H1 (cell line): ENCODE data around the gene TBC1D24. TPM values are rescaled to one million over a fixed set of nuclear protein-coding genes. Genes with fewer than 3 reads are reported as not detected.

Experiments used
- CTCF ChIA-PET: fragments of 300-600 bp; sonication (Branson Sonifier 250); formaldehyde crosslinking; loops from one replicate; lab custom pipeline; 2021; ENCODE audit not compliant: partially characterized antibody; lab: Charles Lee
- POLR2A ChIA-PET: fragments of 300-600 bp; sonication (Branson Sonifier 250); formaldehyde crosslinking; loops from one replicate; lab custom pipeline; 2021; ENCODE audit warnings: inconsistent platforms; ENCODE audit not compliant: partially characterized antibody; lab: Charles Lee
- DNase-seq, 2 experiments: peaks; one replicate each; pipeline versions ENCODE4 v3.0.0 to v3.0.0-alpha.2; 2010 to 2022; ENCODE audit warnings: low spot score in 2 of 2, low read depth in 1 of 2, mixed read lengths in 1 of 2
- FAIRE-seq: peaks from 2 replicates; lab custom pipeline; 2011; peaks lifted over from hg19 to GRCh38; lab: Jason Lieb, UNC
- H2AFZ ChIP-seq: 2 replicates; pipeline ENCODE4 v1.8.1; 2012; ENCODE audit warnings: low read length, inconsistent platforms
- H2AK5ac ChIP-seq: 2 replicates; pipeline ENCODE4 v1.6.1; 2013; ENCODE audit warnings: low read depth, low read length
- H2BK120ac ChIP-seq: replicated peaks from 2 replicates; pipeline ENCODE3; 2013; ENCODE audit warnings: low read depth, low read length, inconsistent platforms
- H2BK12ac ChIP-seq: 2 replicates; pipeline ENCODE4 v1.6.1; 2013; ENCODE audit warnings: low read depth, low read length
- H2BK15ac ChIP-seq: 2 replicates; pipeline ENCODE4 v1.6.1; 2013; ENCODE audit warnings: low read length
- H2BK20ac ChIP-seq: 2 replicates; pipeline ENCODE4 v1.6.1; 2013; ENCODE audit warnings: low read length
- H2BK5ac ChIP-seq: 2 replicates; pipeline ENCODE4 v1.6.1; 2013; ENCODE audit warnings: low read depth, low read length
- H3K14ac ChIP-seq: 2 replicates; pipeline ENCODE4 v1.6.1; 2013; ENCODE audit warnings: inconsistent platforms; ENCODE audit not compliant: insufficient read length
- H3K18ac ChIP-seq: 2 replicates; pipeline ENCODE4 v1.6.1; 2013; ENCODE audit warnings: low read length; ENCODE audit errors: extremely low read depth
- H3K23ac ChIP-seq: 2 replicates; pipeline ENCODE4 v1.6.1; 2013; ENCODE audit warnings: inconsistent platforms; ENCODE audit not compliant: insufficient read length
- H3K23me2 ChIP-seq: 2 replicates; pipeline ENCODE4 v1.6.1; 2013; ENCODE audit warnings: low read depth, low read length
- H3K27ac ChIP-seq: 2 replicates; pipeline ENCODE4 v1.6.1; 2011; ENCODE audit warnings: low read depth, low read length, inconsistent platforms
- H3K27me3 ChIP-seq, 4 experiments: replicated peaks in 1 of 4; 1 replicate in 1 of 4; 2 replicates in 3 of 4; pipeline versions ENCODE4 v1.6.1 to v1.8.1; 2011 to 2013; ENCODE audit warnings: low read length in 3 of 4, mild to moderate bottlenecking in 3 of 4, inconsistent platforms in 2 of 4, mixed read lengths in 2 of 4, moderate library complexity in 1 of 4; ENCODE audit not compliant: control insufficient read depth in 3 of 4, insufficient read depth in 3 of 4; ENCODE audit errors: extremely low read depth in 1 of 4
- H3K36me3 ChIP-seq, 4 experiments: 2 replicates each; pipeline versions ENCODE4 v1.6.1 to v1.8.1; 2011 to 2013; ENCODE audit warnings: mild to moderate bottlenecking in 4 of 4, low read length in 3 of 4, moderate library complexity in 2 of 4, control low read depth in 1 of 4, inconsistent platforms in 1 of 4; ENCODE audit not compliant: insufficient read depth in 4 of 4, control insufficient read depth in 2 of 4
- H3K4ac ChIP-seq: replicated peaks from 2 replicates; pipeline ENCODE3; 2013; ENCODE audit warnings: low read length, low read depth, mixed read lengths, inconsistent platforms; ENCODE audit not compliant: insufficient read length
- H3K4me1 ChIP-seq, 4 experiments: replicated peaks in 1 of 4; 1 replicate in 1 of 4; 2 replicates in 3 of 4; pipeline versions ENCODE4 v1.6.1 to v1.8.1; 2011 to 2013; ENCODE audit warnings: low read length in 3 of 4, inconsistent platforms in 2 of 4, mixed read lengths in 1 of 4; ENCODE audit not compliant: insufficient read depth in 4 of 4, control insufficient read depth in 3 of 4
- H3K4me2 ChIP-seq, 2 experiments: 2 replicates each; pipeline versions ENCODE4 v1.6.1 to v1.8.1; 2011 to 2013; ENCODE audit warnings: low read depth in 2 of 2, low read length in 2 of 2, control low read depth in 1 of 2, inconsistent platforms in 1 of 2, mild to moderate bottlenecking in 1 of 2; ENCODE audit not compliant: insufficient read depth in 1 of 2
- H3K4me3 ChIP-seq, 4 experiments: fragments of 200-600, 300-600 bp in 1 of 4; sonication (generic), shearing (Covaris generic), sonication (Bioruptor Twin) in 1 of 4; 2 replicates each; pipeline versions ENCODE4 v1.5.1 to v1.8.1; 2011 to 2016; ENCODE audit warnings: low read length in 4 of 4, low read depth in 3 of 4, control low read depth in 2 of 4, inconsistent platforms in 2 of 4, mild to moderate bottlenecking in 2 of 4, mixed read lengths in 1 of 4, moderate library complexity in 1 of 4; ENCODE audit not compliant: insufficient read depth in 2 of 4; ENCODE audit errors: extremely low read depth in 1 of 4
- H3K56ac ChIP-seq: replicated peaks from 2 replicates; pipeline ENCODE3; 2013; ENCODE audit warnings: low read depth, mild to moderate bottlenecking, mixed read lengths, low read length, inconsistent platforms; ENCODE audit not compliant: insufficient read length
- H3K79me1 ChIP-seq: 2 replicates; pipeline ENCODE4 v1.6.1; 2013; ENCODE audit warnings: low read depth, low read length, control low read depth
- H3K79me2 ChIP-seq, 2 experiments: 2 replicates each; pipeline versions ENCODE4 v1.6.1 to v1.8.1; 2012 to 2013; ENCODE audit warnings: low read length in 2 of 2, mild to moderate bottlenecking in 2 of 2, inconsistent platforms in 1 of 2; ENCODE audit not compliant: insufficient read depth in 2 of 2, control insufficient read depth in 1 of 2
- H3K9ac ChIP-seq, 4 experiments: replicated peaks in 1 of 4; 1 replicate in 1 of 4; 2 replicates in 3 of 4; pipeline versions ENCODE4 v1.6.1 to v1.8.1; 2011 to 2013; ENCODE audit warnings: low read depth in 3 of 4, low read length in 3 of 4, control low read depth in 2 of 4, mild to moderate bottlenecking in 2 of 4, moderate library complexity in 2 of 4, inconsistent platforms in 1 of 4; ENCODE audit errors: extremely low read depth in 1 of 4
- H3K9me3 ChIP-seq, 2 experiments: 2 replicates each; pipeline versions ENCODE4 v1.6.1 to v1.8.1; 2012 to 2013; ENCODE audit warnings: mild to moderate bottlenecking in 2 of 2, moderate library complexity in 2 of 2, control low read depth in 1 of 2, inconsistent platforms in 1 of 2, low read depth in 1 of 2, low read length in 1 of 2, mixed read lengths in 1 of 2; ENCODE audit not compliant: insufficient read depth in 2 of 2
- H4K20me1 ChIP-seq, 2 experiments: replicated peaks in 1 of 2; 2 replicates each; pipeline versions ENCODE3 to v1.8.1; 2011 to 2013; ENCODE audit warnings: inconsistent platforms in 2 of 2, low read length in 2 of 2, mild to moderate bottlenecking in 1 of 2; ENCODE audit not compliant: insufficient read depth in 2 of 2, control insufficient read depth in 1 of 2
- H4K5ac ChIP-seq: 2 replicates; pipeline ENCODE4 v1.6.1; 2013; ENCODE audit warnings: low read length, low read depth, mixed read lengths, inconsistent platforms; ENCODE audit not compliant: insufficient read length
- H4K8ac ChIP-seq: 2 replicates; pipeline ENCODE4 v1.8.0; 2013; ENCODE audit warnings: mild to moderate bottlenecking, moderate library complexity, low read length, inconsistent platforms; ENCODE audit not compliant: insufficient read depth; ENCODE audit errors: extremely low read depth
- H4K91ac ChIP-seq: replicated peaks from 2 replicates; pipeline ENCODE3; 2013; ENCODE audit warnings: low read length, mixed read lengths, inconsistent platforms; ENCODE audit not compliant: insufficient read length
- CHD2 ChIP-seq: IDR thresholded peaks from 2 replicates; pipeline ENCODE4 v1.6.1; 2012; ENCODE audit warnings: low read length, improper control_type of control experiment
- EZH2 ChIP-seq: fragments of 200-600 bp; sonication (generic); IDR thresholded peaks from 2 replicates; pipeline ENCODE4 v1.7.1; 2012; ENCODE audit warnings: low read depth, mild to moderate bottlenecking, moderate library complexity, low read length, inconsistent platforms; ENCODE audit not compliant: severe bottlenecking
- KDM4A ChIP-seq: IDR thresholded peaks from one replicate; pipeline ENCODE4 v1.7.1; 2012; ENCODE audit warnings: low read depth, mild to moderate bottlenecking, moderate library complexity, low read length, inconsistent platforms; ENCODE audit not compliant: severe bottlenecking
- POU5F1 ChIP-seq: IDR thresholded peaks from 2 replicates; pipeline ENCODE4 v1.6.1; 2011; ENCODE audit warnings: low read depth, mild to moderate bottlenecking, low read length, moderate library complexity
- RAD21 ChIP-seq, 2 experiments: IDR thresholded peaks in 1 of 2; conservative IDR thresholded peaks in 1 of 2; 2 replicates each; pipeline ENCODE4 v1.6.1; 2011; ENCODE audit warnings: low read depth in 2 of 2, low read length in 2 of 2, improper control_type of control experiment in 1 of 2, inconsistent platforms in 1 of 2, mild to moderate bottlenecking in 1 of 2, moderate library complexity in 1 of 2
- RBBP5 ChIP-seq: IDR thresholded peaks from 2 replicates; pipeline ENCODE4 v1.7.1; 2012; ENCODE audit warnings: low read depth, mild to moderate bottlenecking, inconsistent platforms, low read length, moderate library complexity, borderline replicate concordance
- SP4 ChIP-seq: IDR thresholded peaks from 2 replicates; pipeline ENCODE4 v1.6.1; 2012; ENCODE audit warnings: low read length, inconsistent platforms
- TAF1 ChIP-seq: IDR thresholded peaks from 2 replicates; pipeline ENCODE4 v1.6.1; 2011; ENCODE audit warnings: mild to moderate bottlenecking, low read depth, low read length
- TEAD4 ChIP-seq: IDR thresholded peaks from 2 replicates; pipeline ENCODE4 v1.6.1; 2012; ENCODE audit warnings: low read depth, low read length, inconsistent platforms, mixed read lengths
- WGBS, 2 experiments: shearing (Covaris generic) in 1 of 2; methylation state at CpG; one replicate each; pipeline versions ENCODE4 v1.1.6 to v1.1.7; 2013 to 2015; ENCODE audit warnings: low lambda C conversion rate in 2 of 2, mixed read lengths in 2 of 2, inconsistent platforms in 1 of 2, low coverage in 1 of 2, missing lambda C conversion rate in 1 of 2; ENCODE audit not compliant: insufficient replicate concordance in 2 of 2, insufficient coverage in 1 of 2, insufficient read length in 1 of 2; ENCODE audit errors: extremely low coverage in 1 of 2, missing lambda C conversion rate in 1 of 2; 5-methylcytosine and 5-hydroxymethylcytosine counted together
- polyA plus RNA-seq, 7 experiments: library from polyadenylated mRNA; depleted of rRNA in 3 of 7; stranded (reverse) in 5 of 7; unstranded in 2 of 7; fragments of >200 nt in 5 of 7; fragments of 200-250 nt in 2 of 7; gene quantifications; 1 replicate in 5 of 7; 2 replicates in 1 of 7; 4 replicates in 1 of 7; pipeline versions ENCODE4 v1.2.1 to v1.2.3, GENCODE V29; 2011 to 2013; ENCODE audit warnings: missing spikeins in 2 of 7, mixed read lengths in 2 of 7
- total RNA-seq: library from RNA; stranded (reverse); fragmentation: NEBNext Ultra II Directional; extraction: Animal tissue kit (Norgen Biotek cat#: 25700); gene quantifications from 2 replicates; pipeline ENCODE4 v1.2.1, GENCODE V29; 2021
- TF ChIP-seq, protein P1 (sequence below): IDR thresholded peaks from 2 replicates; pipeline ENCODE4 v1.6.1; 2011; ENCODE audit warnings: low read length, improper control_type of control experiment

Gene TBC1D24
- total and polyA plus RNA-seq, 2 of the 8 experiments (the other 6 are each of a cell fraction or from before 2014, with no cell fraction given) = 8.7 to 21.5 TPM

DNA sequence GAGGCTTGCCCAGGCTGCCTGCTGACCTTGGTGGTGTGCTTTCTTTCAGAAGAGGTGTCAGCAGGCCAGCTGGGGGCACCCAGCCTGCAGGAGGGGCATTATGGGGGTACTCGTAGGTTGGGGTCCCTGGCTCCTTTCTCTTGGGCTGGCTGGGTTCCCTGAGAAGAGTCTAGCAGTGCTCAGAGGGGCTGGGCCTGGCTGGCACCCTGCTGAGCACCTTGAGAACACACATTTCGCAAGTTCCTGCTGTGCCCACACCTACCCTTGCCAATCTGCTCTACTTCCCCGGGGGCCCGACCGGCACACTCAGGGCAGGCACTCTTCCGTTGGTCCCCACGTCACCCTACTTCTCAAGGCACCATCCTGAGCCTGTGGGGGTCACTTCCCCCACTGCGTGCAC is 51.2 kb downstream of the TBC1D24 start:
- POLR2A ChIA-PET = interaction anchor here (0.8 to 2.3 kb wide), 3 partner anchors 8 to 25 kb away, joined by 3 to 7 read pairs (median 3); no protein-coding TSS in a partner anchor
- no peak overlapping the region for H2BK120ac ChIP-seq
- H3K4ac ChIP-seq = no peak overlapping the region
- no peak overlapping the region for H3K4me3 ChIP-seq
- no peak overlapping the region for H2BK15ac ChIP-seq
- H2BK12ac ChIP-seq = no peak overlapping the region
- peaks cover 0 to 3% of the 10 kb centered on the region in 2 experiments; a peak in 1 of 4 replicates for H3K79me2 ChIP-seq
- no peak overlapping the region for H4K91ac ChIP-seq
- no peak overlapping the region for H3K9ac ChIP-seq
- FAIRE-seq (no peak), DNase-seq (no peak)
- H2BK20ac ChIP-seq = no peak overlapping the region
- no peaks in the 10 kb centered on the region for H3K23me2 ChIP-seq
- peaks cover 5% of the 10 kb centered on the region for H3K79me1 ChIP-seq
- no peak overlapping the region for H4K8ac ChIP-seq
- no peaks in the 10 kb centered on the region for H3K27me3 ChIP-seq
- no peaks in the 10 kb centered on the region for H3K9me3 ChIP-seq
- peaks cover 7 to 25% (median 16%) of the 10 kb centered on the region in 4 experiments for H3K36me3 ChIP-seq
- peaks cover 0 to 19% of the 10 kb centered on the region in 2 experiments for H4K20me1 ChIP-seq
- CTCF ChIA-PET = interaction anchor here (0.7 to 1.8 kb wide), 2 partner anchors 10 to 25 kb away, joined by 3 to 4 read pairs; no protein-coding TSS in a partner anchor
- H2AK5ac ChIP-seq = no peak overlapping the region
- no peak overlapping the region for H3K27ac ChIP-seq
- no peak overlapping the region for H3K14ac ChIP-seq
- WGBS, 2 experiments = 89% methylated on average over 3 of the region's 8 CpGs; no CpG with 5 or more reads in 1 of the 2 experiments
- no peak overlapping the region for H4K5ac ChIP-seq
- peaks cover 0 to 8% (median 5%) of the 10 kb centered on the region in 4 experiments; a peak in 4 of 7 replicates for H3K4me1 ChIP-seq
- no peak overlapping the region for H2BK5ac ChIP-seq
- no peak overlapping the region for H3K56ac ChIP-seq
- no peak overlapping the region for H3K4me2 ChIP-seq
- H3K23ac ChIP-seq = no peak overlapping the region
- H3K18ac ChIP-seq = no peak overlapping the region
- H2AFZ ChIP-seq = no peak overlapping the region
- TF ChIP-seq EZH2 (no peak), SP4 (no peak), RAD21 (IDR thresholded peaks at IDR 0.05 in 1 of 2, conservative IDR thresholded peaks at IDR 0.05 in 1 of 2; ENCODE audit: low read depth in 2 of 2, low read length in 2 of 2) (no peak), TEAD4 (no peak), TAF1 (no peak), CHD2 (no peak), RBBP5 (no peak), KDM4A (no peak), POU5F1 (no peak)
- TF ChIP-seq, protein P1, sequence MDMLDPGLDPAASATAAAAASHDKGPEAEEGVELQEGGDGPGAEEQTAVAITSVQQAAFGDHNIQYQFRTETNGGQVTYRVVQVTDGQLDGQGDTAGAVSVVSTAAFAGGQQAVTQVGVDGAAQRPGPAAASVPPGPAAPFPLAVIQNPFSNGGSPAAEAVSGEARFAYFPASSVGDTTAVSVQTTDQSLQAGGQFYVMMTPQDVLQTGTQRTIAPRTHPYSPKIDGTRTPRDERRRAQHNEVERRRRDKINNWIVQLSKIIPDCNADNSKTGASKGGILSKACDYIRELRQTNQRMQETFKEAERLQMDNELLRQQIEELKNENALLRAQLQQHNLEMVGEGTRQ = no peak
